ENCODE measurements around the gene SOST. TPM values are rescaled to one million over a fixed set of nuclear protein-coding genes. Genes with fewer than 3 reads are reported as not detected.
"Not testable (repeated sequence)": the region's sequence is repeated elsewhere in the genome, so short reads cannot be mapped to it uniquely, and the experiment has no call there.

The SOST gene
- not detected for total RNA-seq

GRCh38 chr17:43758497-43759174 is at the start of gene SOST:
SOST (minus strand) TSS chr17:43758791; CDS start chr17:43758741, 50 bp downstream.
- no peak for TF ChIP-seq CTCF (IDR thresholded peaks at IDR 0.05)
- ATAC-seq (ENCODE audit: low FRiP score) (no peak), DNase-seq (ENCODE audit: low spot score) (no peak)

- no peak for TF ChIP-seq CTCF (IDR thresholded peaks at IDR 0.05)
- ATAC-seq (ENCODE audit: low FRiP score) = no peak
These were observed 49.5 kb upstream of the SOST start for GRCh38 chr17:43808076-43808475.

GRCh38 chr17:43805117-43805516 is 46.5 kb upstream of the SOST start:
- ATAC-seq (ENCODE audit: low FRiP score) (no peak), DNase-seq (ENCODE audit: low spot score) (no peak)
- no peak for TF ChIP-seq CTCF (IDR thresholded peaks at IDR 0.05)

More at GRCh38 chr17:43808076-43808475, 49.5 kb upstream of the SOST start:
- DNase-seq (ENCODE audit: low spot score) = no peak

- no peak for TF ChIP-seq CTCF (IDR thresholded peaks at IDR 0.05)
- ATAC-seq (ENCODE audit: low FRiP score) (no peak), DNase-seq (ENCODE audit: low spot score) (no peak)
These were observed 45.2 kb upstream of the SOST start for GRCh38 chr17:43803758-43804157.

GRCh38 chr17:43801844-43802243 is 43.3 kb upstream of the SOST start:
- DNase-seq (ENCODE audit: low spot score) (no peak), ATAC-seq (ENCODE audit: low FRiP score) (no peak)
- TF ChIP-seq CTCF (IDR thresholded peaks at IDR 0.05) = no peak

GRCh38 chr17:43800736-43801135 is 42.1 kb upstream of the SOST start:
- DNase-seq (ENCODE audit: low spot score) = no peak
- no peak for TF ChIP-seq CTCF (IDR thresholded peaks at IDR 0.05)
- no peak for ATAC-seq (ENCODE audit: low FRiP score)

- DNase-seq (ENCODE audit: low spot score) (no peak), ATAC-seq (ENCODE audit: low FRiP score) (no peak)
- no peak for TF ChIP-seq CTCF (IDR thresholded peaks at IDR 0.05)
These were observed 40.5 kb upstream of the SOST start for GRCh38 chr17:43799047-43799446.

- not testable (repeated sequence) for DNase-seq (ENCODE audit: low spot score); ATAC-seq (ENCODE audit: low FRiP score)
These were observed 39.4 kb upstream of the SOST start for GRCh38 chr17:43798024-43798423.

- DNase-seq (ENCODE audit: low spot score) = not testable (repeated sequence)
These were observed 34.1 kb upstream of the SOST start for GRCh38 chr17:43792668-43793067.

More at GRCh38 chr17:43792668-43793067, 34.1 kb upstream of the SOST start:
- ATAC-seq (ENCODE audit: low FRiP score) = not testable (repeated sequence)

All from omental fat pad (tissue), 4 donors.